ENCODE measurements around the gene ADGRL4. TPM values are rescaled to one million over a fixed set of nuclear protein-coding genes. Genes with fewer than 3 reads are reported as not detected.
"Not testable (repeated sequence)": the region's sequence is repeated elsewhere in the genome, so short reads cannot be mapped to it uniquely, and the experiment has no call there.

Gene ADGRL4
- polyA plus RNA-seq, 2 of the 4 experiments (the other 2 are of a cell fraction): not detected

GRCh38 chr1:78996791-78997190, 9.7 kb downstream of the ADGRL4 start (continued):
- TF ChIP-seq ZFP36 (IDR thresholded peaks at IDR 0.05; ENCODE audit: borderline replicate concordance, partially characterized antibody) (no peak), CEBPB (IDR thresholded peaks at IDR 0.05) (no peak), CBX2 (IDR thresholded peaks at IDR 0.05; ENCODE audit: borderline replicate concordance, low read depth) (no peak), SREBF2 (IDR thresholded peaks at IDR 0.05) (no peak), ZNF302 (CRISPR knock-in tag; IDR thresholded peaks at IDR 0.05) (no peak), SMC3 (IDR thresholded peaks at IDR 0.05) (no peak), BHLHE40 (IDR thresholded peaks at IDR 0.05; ENCODE audit: low read depth, low read length) (no peak)

GRCh38 chr1:78987042-78987441, 19.5 kb downstream of the ADGRL4 start:
- Histone ChIP-seq H3K4me3 (no peak overlapping the region), H3K27ac (no peak overlapping the region), H3K9me3 (no peaks in the 10 kb centered on the region), H3K4me2 (no peak overlapping the region), H3K4me1 (no peaks in the 10 kb centered on the region)
- DNase-seq (ENCODE audit: low read depth in 1 of 2, low spot score in 1 of 2) (no peak), ATAC-seq (no peak), FAIRE-seq (no peak)
- CTCF ChIA-PET: no interaction called here
- TF ChIP-seq HEYL (CRISPR knock-in tag; IDR thresholded peaks at IDR 0.05) (no peak), MAFK (IDR thresholded peaks at IDR 0.05; ENCODE audit: partially characterized antibody) (peak; percentile 62)
- WGBS (ENCODE audit: missing lambda C conversion rate): 22% methylated on average over 2 of the region's 2 CpGs
- POLR2A ChIA-PET: no interaction called here

GRCh38 chr1:78980511-78980910, 26.0 kb downstream of the ADGRL4 start:
- no peak for FAIRE-seq

GRCh38 chr1:78972723-78973122, 33.8 kb downstream of the ADGRL4 start:
- ATAC-seq: no peak
- Histone ChIP-seq H3K4me1 (no peaks in the 10 kb centered on the region), H3K9me3 (no peaks in the 10 kb centered on the region), H3K4me3 (no peak overlapping the region), H3K27ac (no peak overlapping the region), H3K4me2 (no peak overlapping the region)
- FAIRE-seq: no peak
- TF ChIP-seq EHF (CRISPR knock-in tag; IDR thresholded peaks at IDR 0.05) (no peak), SREBF2 (IDR thresholded peaks at IDR 0.05) (no peak), BHLHE40 (IDR thresholded peaks at IDR 0.05; ENCODE audit: low read depth, low read length) (no peak), ATOH8 (CRISPR knock-in tag; IDR thresholded peaks at IDR 0.05; ENCODE audit: low read depth) (no peak), EP300 (IDR thresholded peaks at IDR 0.05) (no peak), NR3C1 (IDR thresholded peaks at IDR 0.05) (no peak), HOXB5 (CRISPR knock-in tag; IDR thresholded peaks at IDR 0.05) (no peak), TP53 (CRISPR knock-in tag; IDR thresholded peaks at IDR 0.05) (no peak), ZC3H11A (IDR thresholded peaks at IDR 0.05) (no peak)
- ChIA-PET CTCF (no interaction called here), POLR2A (no interaction called here)
- DNase-seq (ENCODE audit: low read depth in 1 of 2, low spot score in 1 of 2): no peak
- WGBS (ENCODE audit: missing lambda C conversion rate): 32% methylated on average over 2 of the region's 2 CpGs

More at GRCh38 chr1:78980511-78980910, 26.0 kb downstream of the ADGRL4 start:
- DNase-seq (ENCODE audit: low read depth in 1 of 2, low spot score in 1 of 2) (no peak), ATAC-seq (no peak)
- Histone ChIP-seq H3K27ac (no peak overlapping the region), H3K4me2 (no peak overlapping the region), H3K9me3 (no peaks in the 10 kb centered on the region), H3K4me1 (no peaks in the 10 kb centered on the region), H3K4me3 (no peak overlapping the region)
- 61% methylated on average over 3 of the region's 3 CpGs for WGBS (ENCODE audit: missing lambda C conversion rate)
- POLR2A ChIA-PET: no interaction called here
- CTCF ChIA-PET: no interaction called here
- TF ChIP-seq KDM5A (IDR thresholded peaks at IDR 0.05) (no peak), HOXB13 (CRISPR knock-in tag; IDR thresholded peaks at IDR 0.05; ENCODE audit: low read depth) (no peak), RCOR1 (IDR thresholded peaks at IDR 0.05; ENCODE audit: low read depth, low read length) (no peak), NR3C1 (IDR thresholded peaks at IDR 0.05) (no peak), CHD2 (IDR thresholded peaks at IDR 0.05; ENCODE audit: low read length, partially characterized antibody) (no peak), BCL3 (IDR thresholded peaks at IDR 0.05) (no peak), HES2 (IDR thresholded peaks at IDR 0.05) (no peak), GATA3 (IDR thresholded peaks at IDR 0.05; ENCODE audit: borderline replicate concordance) (no peak), ZSCAN20 (CRISPR knock-in tag; IDR thresholded peaks at IDR 0.05) (no peak)

- H3K4me1 ChIP-seq; DNase-seq (ENCODE audit: low read depth in 1 of 2, low spot score in 1 of 2); H3K27ac ChIP-seq; POLR2A ChIA-PET; H3K4me3 ChIP-seq; H3K9me3 ChIP-seq; ATAC-seq; CTCF ChIA-PET; H3K4me2 ChIP-seq; FAIRE-seq: not testable (repeated sequence)
Observed at GRCh38 chr1:78967091-78967490, 39.4 kb downstream of the ADGRL4 start.

Measured in A549 (cell line).